ENCODE data around the gene INKA1. TPM values are rescaled to one million over a fixed set of nuclear protein-coding genes. Genes with fewer than 3 reads are reported as not detected.

The INKA1 gene
- total and polyA plus RNA-seq, 2 of the 8 experiments (the other 6 are each of a cell fraction or from before 2014, with no cell fraction given) = 1.3 to 4.7 TPM

DNA sequence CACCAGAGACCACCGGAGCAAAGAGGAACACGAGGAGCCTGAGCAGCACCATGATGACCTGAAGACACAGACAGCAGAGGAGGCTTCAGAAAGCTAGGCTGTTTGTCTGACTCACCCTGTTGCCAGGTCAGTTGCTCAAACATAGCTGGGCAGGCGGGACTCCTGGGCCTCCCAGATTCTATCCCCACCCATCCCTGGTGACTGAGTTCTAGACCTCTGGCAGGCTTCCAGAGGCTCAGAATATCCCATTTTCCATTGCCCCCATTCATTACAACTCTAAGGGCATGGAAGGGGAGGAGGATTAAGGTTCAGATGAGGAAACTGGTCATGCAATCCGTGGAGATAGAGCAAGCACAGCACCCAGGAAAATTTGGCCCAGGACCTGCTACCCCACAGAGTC is 3.3 kb upstream of the INKA1 start, which contains the start of gene CDHR4 (continued):
- TF ChIP-seq, protein P1, sequence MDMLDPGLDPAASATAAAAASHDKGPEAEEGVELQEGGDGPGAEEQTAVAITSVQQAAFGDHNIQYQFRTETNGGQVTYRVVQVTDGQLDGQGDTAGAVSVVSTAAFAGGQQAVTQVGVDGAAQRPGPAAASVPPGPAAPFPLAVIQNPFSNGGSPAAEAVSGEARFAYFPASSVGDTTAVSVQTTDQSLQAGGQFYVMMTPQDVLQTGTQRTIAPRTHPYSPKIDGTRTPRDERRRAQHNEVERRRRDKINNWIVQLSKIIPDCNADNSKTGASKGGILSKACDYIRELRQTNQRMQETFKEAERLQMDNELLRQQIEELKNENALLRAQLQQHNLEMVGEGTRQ (IDR thresholded peaks at IDR 0.05; ENCODE audit: low read length) = no peak
